Keratinocyte (primary cell): ENCODE results near the gene DAPK1. TPM values are rescaled to one million over a fixed set of nuclear protein-coding genes. Genes with fewer than 3 reads are reported as not detected.

Experiments
- DNase-seq: peaks from one replicate; pipeline ENCODE4 v3.0.0-alpha.2; 2011; ENCODE audit warnings: low read depth, missing footprints, low spot score
- FAIRE-seq: peaks from 2 replicates; lab custom pipeline; 2011; peaks lifted over from hg19 to GRCh38; lab: Jason Lieb, UNC
- H2AFZ ChIP-seq: 2 replicates; pipeline ENCODE4 v1.6.0; 2012; ENCODE audit warnings: low read length, control low read depth, inconsistent platforms; ENCODE audit not compliant: control insufficient read depth
- H3K27ac ChIP-seq: 2 replicates; pipeline ENCODE4 v1.5.1; 2011; ENCODE audit warnings: low read length; ENCODE audit not compliant: control insufficient read depth, insufficient read depth
- H3K27me3 ChIP-seq: 3 replicates; pipeline ENCODE4 v1.6.0; 2011; ENCODE audit warnings: low read length; ENCODE audit not compliant: control insufficient read depth, insufficient read depth; ENCODE audit errors: extremely low read depth
- H3K36me3 ChIP-seq, 2 experiments: 2 replicates in 1 of 2; 3 replicates in 1 of 2; pipeline ENCODE4 v1.5.1; 2011; ENCODE audit warnings: low read length in 2 of 2, mild to moderate bottlenecking in 1 of 2; ENCODE audit not compliant: control insufficient read depth in 2 of 2, insufficient read depth in 2 of 2; ENCODE audit errors: extremely low read depth in 1 of 2
- H3K4me1 ChIP-seq: 3 replicates; pipeline ENCODE4 v1.5.1; 2011; ENCODE audit warnings: low read length; ENCODE audit not compliant: control insufficient read depth, insufficient read depth; ENCODE audit errors: extremely low read depth
- H3K4me2 ChIP-seq: 3 replicates; pipeline ENCODE4 v1.6.0; 2011; ENCODE audit warnings: low read depth, low read length; ENCODE audit not compliant: control insufficient read depth, insufficient read depth; ENCODE audit errors: extremely low read depth
- H3K4me3 ChIP-seq, 3 experiments: fragments of 200-600 bp in 1 of 3; sonication (generic) in 1 of 3; 2 replicates in 2 of 3; 3 replicates in 1 of 3; pipeline ENCODE4 v1.5.1; 2011 to 2016; ENCODE audit warnings: low read length in 3 of 3, mild to moderate bottlenecking in 3 of 3, control low read depth in 2 of 3, inconsistent platforms in 1 of 3, low read depth in 1 of 3, mixed read lengths in 1 of 3, mixed run types in 1 of 3, moderate library complexity in 1 of 3; ENCODE audit not compliant: control insufficient read depth in 2 of 3, insufficient read depth in 2 of 3; ENCODE audit errors: extremely low read depth in 1 of 3
- H3K79me2 ChIP-seq: 2 replicates; pipeline ENCODE4 v1.6.0; 2012; ENCODE audit warnings: low read length; ENCODE audit not compliant: control insufficient read depth, insufficient read depth
- H3K9ac ChIP-seq: 3 replicates; pipeline ENCODE4 v1.6.0; 2011; ENCODE audit warnings: low read length; ENCODE audit not compliant: control insufficient read depth, insufficient read depth; ENCODE audit errors: extremely low read depth
- H3K9me1 ChIP-seq: 3 replicates; pipeline ENCODE4 v1.6.0; 2011; ENCODE audit warnings: low read length; ENCODE audit not compliant: control insufficient read depth, insufficient read depth; ENCODE audit errors: extremely low read depth
- H3K9me3 ChIP-seq: 2 replicates; pipeline ENCODE4 v1.5.1; 2012; ENCODE audit warnings: low read depth, low read length; ENCODE audit not compliant: control insufficient read depth
- H4K20me1 ChIP-seq: 3 replicates; pipeline ENCODE4 v1.6.0; 2011; ENCODE audit warnings: low read length; ENCODE audit not compliant: control insufficient read depth, insufficient read depth; ENCODE audit errors: extremely low read depth
- EZH2 ChIP-seq: IDR thresholded peaks from one replicate; pipeline ENCODE4 v1.6.1; 2012; ENCODE audit warnings: inconsistent platforms, mild to moderate bottlenecking, low read length, moderate library complexity
- dilution Hi-C: fragments of 300-500 bp; cut with MboI; formaldehyde crosslinking; loops from one replicate; pipeline ENCODE4 v1.7.0; 2020; ENCODE audit warnings: low sequenced_read_pairs; ENCODE audit not compliant: extremely low pct_ligation_motif_present
- polyA plus RNA-seq, 5 experiments: library from polyadenylated mRNA; depleted of rRNA in 3 of 5; stranded (reverse) in 3 of 5; stranded (forward) in 1 of 5; unstranded in 1 of 5; fragments of >200 nt; gene quantifications; 1 replicate in 1 of 5; 2 replicates in 3 of 5; 3 replicates in 1 of 5; pipeline versions ENCODE4 v1.2.1 to v1.2.3, GENCODE V29; 2011 to 2012; ENCODE audit warnings: missing spikeins in 2 of 5, low read depth in 1 of 5, low replicate concordance in 1 of 5
- TF ChIP-seq, protein P1 (sequence below), 3 experiments: IDR thresholded peaks in 1 of 3; conservative IDR thresholded peaks in 1 of 3; optimal IDR thresholded peaks in 1 of 3; 2 replicates in 2 of 3; 3 replicates in 1 of 3; pipeline versions ENCODE3 to v1.5.1; 2011; ENCODE audit warnings: low read length in 3 of 3, mild to moderate bottlenecking in 3 of 3, moderate library complexity in 2 of 3, control low read depth in 1 of 3, inconsistent platforms in 1 of 3; ENCODE audit not compliant: insufficient read depth in 2 of 3; ENCODE audit errors: extremely low read depth in 1 of 3

DAPK1 gene
- polyA plus RNA-seq, 1 donor (not counting 4 experiments of a cell fraction or from before 2014, with no cell fraction given): 2.8 TPM

DNA sequence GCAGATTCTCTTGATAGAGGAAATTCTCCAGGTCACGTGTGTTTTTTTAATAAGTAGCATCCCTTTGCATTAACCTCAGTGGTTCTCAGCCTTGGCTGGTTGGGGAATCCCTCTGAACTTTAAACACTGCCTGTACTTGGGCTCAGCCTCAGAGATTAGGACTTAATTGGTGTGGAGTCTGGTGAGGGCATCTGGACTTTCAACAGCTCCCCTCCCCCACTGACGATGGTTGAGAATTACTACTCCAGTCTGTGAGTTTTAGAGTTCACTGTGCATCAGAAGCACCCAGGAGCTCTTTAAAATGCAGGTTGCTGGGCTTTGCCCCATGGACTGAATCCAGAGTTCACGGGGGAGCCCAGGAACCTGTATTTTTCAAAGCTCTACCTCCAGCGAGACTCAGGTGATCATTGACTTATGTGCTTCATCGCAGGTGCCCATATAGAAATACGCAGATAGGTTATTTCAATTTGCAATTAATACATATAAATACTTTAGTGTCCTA, 71.4 kb downstream of the DAPK1 start:
- H3K4me2 ChIP-seq: no peak overlapping the region
- DNase-seq (no peak), FAIRE-seq (no peak)
- H3K9me3 ChIP-seq: no peaks in the 10 kb centered on the region
- H3K9me1 ChIP-seq: no peaks in the 10 kb centered on the region
- H3K9ac ChIP-seq: no peak overlapping the region
- no peaks in the 10 kb centered on the region for H3K4me1 ChIP-seq
- no peak overlapping the region for H2AFZ ChIP-seq
- no peak overlapping the region for H3K4me3 ChIP-seq
- dilution Hi-C loops: no loop called here
- TF ChIP-seq EZH2: no peak
- TF ChIP-seq, protein P1, sequence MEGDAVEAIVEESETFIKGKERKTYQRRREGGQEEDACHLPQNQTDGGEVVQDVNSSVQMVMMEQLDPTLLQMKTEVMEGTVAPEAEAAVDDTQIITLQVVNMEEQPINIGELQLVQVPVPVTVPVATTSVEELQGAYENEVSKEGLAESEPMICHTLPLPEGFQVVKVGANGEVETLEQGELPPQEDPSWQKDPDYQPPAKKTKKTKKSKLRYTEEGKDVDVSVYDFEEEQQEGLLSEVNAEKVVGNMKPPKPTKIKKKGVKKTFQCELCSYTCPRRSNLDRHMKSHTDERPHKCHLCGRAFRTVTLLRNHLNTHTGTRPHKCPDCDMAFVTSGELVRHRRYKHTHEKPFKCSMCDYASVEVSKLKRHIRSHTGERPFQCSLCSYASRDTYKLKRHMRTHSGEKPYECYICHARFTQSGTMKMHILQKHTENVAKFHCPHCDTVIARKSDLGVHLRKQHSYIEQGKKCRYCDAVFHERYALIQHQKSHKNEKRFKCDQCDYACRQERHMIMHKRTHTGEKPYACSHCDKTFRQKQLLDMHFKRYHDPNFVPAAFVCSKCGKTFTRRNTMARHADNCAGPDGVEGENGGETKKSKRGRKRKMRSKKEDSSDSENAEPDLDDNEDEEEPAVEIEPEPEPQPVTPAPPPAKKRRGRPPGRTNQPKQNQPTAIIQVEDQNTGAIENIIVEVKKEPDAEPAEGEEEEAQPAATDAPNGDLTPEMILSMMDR (optimal IDR thresholded peaks at IDR 0.05 in 1 of 3, IDR thresholded peaks at IDR 0.05 in 1 of 3, conservative IDR thresholded peaks at IDR 0.05 in 1 of 3; ENCODE audit: extremely low read depth in 1 of 3, insufficient read depth in 2 of 3, low read length in 3 of 3): no peak
- H3K27me3 ChIP-seq: no peaks in the 10 kb centered on the region
- H4K20me1 ChIP-seq: no peaks in the 10 kb centered on the region
- no peak overlapping the region for H3K27ac ChIP-seq
- no peaks in the 10 kb centered on the region for H3K79me2 ChIP-seq
- H3K36me3 ChIP-seq: no peaks in the 10 kb centered on the region

DNA sequence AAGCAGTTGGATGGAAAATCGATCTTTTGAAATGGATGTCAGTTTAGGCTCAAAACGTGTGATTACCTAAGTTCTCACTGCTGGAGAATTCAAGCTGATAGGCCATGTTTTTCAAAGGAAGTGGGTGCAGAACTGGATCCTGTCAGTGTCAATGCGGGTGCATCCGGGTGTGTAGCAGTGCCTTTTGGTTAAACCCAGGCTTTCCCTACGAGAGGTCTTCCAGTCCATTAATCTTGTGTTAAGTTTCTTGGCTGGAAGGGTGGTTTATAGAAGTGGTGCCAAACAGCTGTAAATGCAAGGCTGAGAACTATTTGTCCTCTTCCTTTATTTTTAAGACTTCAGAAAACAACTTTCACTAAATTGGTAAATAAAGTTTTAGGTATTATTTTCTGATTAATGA, 71.9 kb downstream of the DAPK1 start:
- Histone ChIP-seq H3K9me1 (no peaks in the 10 kb centered on the region), H3K9ac (no peak overlapping the region), H3K4me1 (no peaks in the 10 kb centered on the region), H3K4me3 (no peak overlapping the region), H3K9me3 (no peaks in the 10 kb centered on the region), H4K20me1 (no peaks in the 10 kb centered on the region), H3K27me3 (no peaks in the 10 kb centered on the region), H3K36me3 (no peaks in the 10 kb centered on the region), H3K27ac (no peak overlapping the region), H3K79me2 (no peaks in the 10 kb centered on the region), H3K4me2 (no peak overlapping the region), H2AFZ (no peak overlapping the region)
- FAIRE-seq: no peak
- dilution Hi-C loops: no loop called here
- no peak for DNase-seq
- TF ChIP-seq EZH2: no peak
- TF ChIP-seq, protein P1 (optimal IDR thresholded peaks at IDR 0.05 in 1 of 3, IDR thresholded peaks at IDR 0.05 in 1 of 3, conservative IDR thresholded peaks at IDR 0.05 in 1 of 3; ENCODE audit: extremely low read depth in 1 of 3, insufficient read depth in 2 of 3, low read length in 3 of 3): no peak
